GM18861 (cell line): ENCODE results near the gene PTPN7.
"Not testable (repeated sequence)": the region's sequence is repeated elsewhere in the genome, so short reads cannot be mapped to it uniquely, and the experiment has no call there.

Experiments used
- ATAC-seq: cut with Tn5 transposase; IDR thresholded peaks from one replicate; pipeline ENCODE4 v1.9.1; 2021; ENCODE audit not compliant: unreplicated experiment

PTPN7 gene

GRCh38 chr1:202167708-202168415 is 7.5 kb upstream of the PTPN7 start:
- no peak for ATAC-seq

GRCh38 chr1:202167054-202167453 is 6.7 kb upstream of the PTPN7 start:
- ATAC-seq, result not testable (repeated sequence)

- no peak for ATAC-seq
These were observed 5.8 kb upstream of the PTPN7 start for GRCh38 chr1:202165942-202166843.

GRCh38 chr1:202165267-202165941 is 5.0 kb upstream of the PTPN7 start:
- ATAC-seq, result no peak

DNA sequence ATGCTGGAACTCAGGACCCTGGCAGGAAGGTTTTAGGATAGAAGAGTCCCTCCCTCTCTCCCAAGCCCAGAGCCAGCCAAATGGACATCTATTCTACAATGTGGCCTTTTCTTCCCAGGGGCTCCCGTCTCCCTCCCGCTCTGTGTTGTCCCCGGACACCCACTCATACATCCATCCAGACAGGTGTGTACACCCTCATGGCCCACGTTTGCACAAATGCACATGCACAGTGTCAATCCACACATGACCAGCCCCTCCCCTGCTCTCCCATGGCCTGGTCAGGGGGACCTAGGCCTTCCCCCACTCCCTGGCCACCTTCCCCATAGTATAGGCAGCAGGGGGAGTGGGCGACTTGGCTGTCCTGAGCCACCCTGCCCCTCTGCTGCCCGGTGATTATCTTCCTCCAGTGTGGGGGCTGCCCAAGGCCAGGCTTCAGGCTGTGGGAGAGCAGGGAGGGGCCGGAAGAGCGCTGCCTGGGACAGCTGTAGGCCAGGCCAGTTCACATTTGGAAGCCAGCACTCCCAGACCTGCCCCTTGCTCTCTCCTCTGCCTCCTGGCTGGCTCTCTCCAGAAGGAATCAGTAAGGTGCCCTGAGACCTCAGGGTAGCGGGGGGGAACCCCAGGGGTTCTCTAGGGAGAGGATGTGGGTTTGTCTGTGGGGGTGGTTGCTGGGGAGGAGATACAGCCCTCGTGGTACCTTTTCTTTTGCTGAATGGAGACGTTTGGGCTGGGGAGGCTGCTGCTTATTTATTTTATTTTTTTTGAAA is 4.1 kb upstream of the PTPN7 start:
- peak; percentile 53 for ATAC-seq

GRCh38 chr1:202163281-202164270 is 3.2 kb upstream of the PTPN7 start:
- no peak for ATAC-seq

GRCh38 chr1:202162418-202163280 is 2.2 kb upstream of the PTPN7 start:
- ATAC-seq, result no peak

- no peak for ATAC-seq
These were observed 1.6 kb upstream of the PTPN7 start for GRCh38 chr1:202162047-202162417.

- no peak for ATAC-seq
These were observed 997 bp upstream of the PTPN7 start for GRCh38 chr1:202161151-202162046.

DNA sequence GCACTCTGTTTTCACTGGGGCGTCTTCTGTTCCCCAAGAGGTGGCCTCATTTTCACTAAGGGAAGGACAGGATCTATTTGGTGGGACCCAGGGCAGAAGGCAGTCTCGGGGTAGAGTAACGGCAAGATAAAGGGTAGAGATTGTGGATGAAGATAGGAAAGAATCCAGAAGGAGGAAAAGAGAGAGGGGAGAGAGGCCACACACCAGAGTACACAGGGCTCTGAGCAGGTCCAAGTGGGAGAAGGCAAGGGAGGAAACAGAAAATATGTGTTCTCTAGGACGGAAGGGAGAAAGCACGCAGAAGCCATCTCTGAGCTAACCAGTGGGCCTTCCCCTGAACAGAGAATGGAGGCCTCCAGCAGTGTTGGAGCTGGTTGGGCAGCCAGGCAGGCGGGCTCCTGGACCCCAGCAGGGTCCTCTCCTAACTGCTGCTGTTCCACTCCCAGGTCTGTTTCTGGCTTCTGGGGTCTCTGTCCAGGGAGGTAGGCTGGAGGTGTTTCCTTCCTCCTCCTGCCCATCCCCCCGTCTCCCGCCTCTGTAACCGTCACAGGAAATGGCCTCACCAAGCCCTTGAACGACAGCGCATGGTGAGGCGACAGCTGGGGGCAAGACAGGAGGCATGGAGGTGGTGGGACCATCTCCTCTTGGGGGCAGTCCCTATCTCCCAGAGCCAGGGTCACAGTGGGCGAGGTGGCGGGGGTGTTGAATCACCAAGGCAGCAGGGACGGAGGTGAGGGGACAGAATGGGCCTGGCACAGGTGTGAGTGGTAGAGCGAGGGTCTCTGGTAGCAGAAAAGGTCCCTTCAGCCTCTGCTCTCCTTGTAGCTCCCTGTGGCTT is 649 bp downstream of the PTPN7 start:
- no peak for ATAC-seq

DNA sequence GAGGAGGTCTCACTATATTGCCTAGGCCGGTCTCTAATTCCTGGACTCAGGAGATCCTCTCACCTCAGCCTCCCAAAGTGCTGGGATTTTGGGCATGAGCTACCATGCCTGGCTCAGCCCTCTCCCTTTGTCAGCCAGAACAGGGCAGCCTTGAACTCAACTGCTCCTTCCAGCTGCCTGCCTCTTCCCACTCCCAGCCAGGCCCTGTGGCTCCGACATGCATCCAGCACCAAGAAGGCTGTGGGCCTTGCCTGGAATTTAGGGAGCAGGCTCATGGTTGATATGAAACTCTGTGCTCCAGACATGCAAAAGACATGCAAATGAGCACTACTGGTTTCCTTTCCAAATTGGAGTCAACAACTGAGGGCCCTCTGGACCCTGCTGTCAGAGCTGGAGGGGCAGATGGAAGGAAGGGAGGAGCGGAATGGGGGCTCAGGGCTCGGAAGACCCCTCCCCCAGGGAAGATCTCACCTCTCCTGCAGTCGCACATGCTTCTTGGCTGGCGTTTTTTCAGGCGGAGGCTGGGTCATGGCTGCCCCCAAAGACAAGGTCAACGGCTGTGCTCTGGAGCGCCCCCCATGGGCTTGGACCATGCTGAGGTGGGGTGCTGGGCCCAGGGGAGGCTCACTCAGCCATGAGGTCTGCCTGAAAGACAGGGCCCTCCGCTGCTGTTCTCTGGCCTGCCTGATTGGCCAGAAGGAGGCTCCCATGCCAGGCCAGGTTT is 1.4 kb downstream of the PTPN7 start:
- no peak for ATAC-seq

- no peak for ATAC-seq
These were observed 2.5 kb downstream of the PTPN7 start for GRCh38 chr1:202157945-202158344.

DNA sequence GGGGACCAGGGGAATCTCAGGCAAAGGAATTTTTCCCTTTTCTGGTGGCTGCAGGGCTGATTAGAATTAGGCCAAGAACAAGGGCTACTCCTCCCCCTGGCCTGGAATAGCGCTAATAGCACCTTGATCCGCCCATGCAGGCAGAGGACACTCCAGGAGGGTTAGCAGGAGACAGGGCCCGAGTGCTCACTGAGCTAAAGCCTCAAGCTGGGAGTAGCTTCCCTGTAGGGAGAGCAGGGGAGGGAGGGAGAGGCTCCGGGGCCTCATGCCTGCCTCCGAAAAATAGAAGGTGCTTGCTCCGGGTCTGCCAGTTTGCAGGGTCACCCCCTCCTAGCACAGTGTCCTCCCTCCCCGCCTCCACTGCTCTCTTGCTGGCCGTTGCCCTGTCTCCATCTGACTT is 3.8 kb downstream of the PTPN7 start:
- no peak for ATAC-seq

DNA sequence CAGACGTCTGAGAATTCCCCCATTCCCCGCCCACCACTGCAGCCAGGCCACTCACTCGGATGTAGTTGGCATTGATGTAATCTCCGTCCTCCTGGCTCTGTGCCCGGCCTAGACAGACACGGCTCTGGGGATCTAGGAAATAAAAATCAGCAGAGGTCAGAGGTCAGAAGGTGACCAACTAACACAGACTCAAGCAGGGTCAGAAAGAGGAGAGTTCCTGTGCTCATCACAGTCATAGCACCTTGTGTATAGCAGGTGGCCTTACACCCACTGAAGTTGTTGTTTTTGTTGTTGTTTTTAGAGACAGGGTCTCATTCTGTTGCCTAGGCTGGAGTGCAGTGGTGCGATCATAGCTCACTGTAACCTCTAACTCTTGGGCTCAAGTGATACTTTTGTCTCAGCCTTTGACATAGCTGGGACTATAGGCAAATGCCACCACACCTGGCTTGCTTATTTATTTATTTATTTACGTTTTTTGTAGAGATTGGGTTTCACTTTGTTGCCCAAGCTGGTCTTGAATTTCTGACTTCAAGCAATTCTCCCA is 4.9 kb downstream of the PTPN7 start:
- ATAC-seq, result no peak

DNA sequence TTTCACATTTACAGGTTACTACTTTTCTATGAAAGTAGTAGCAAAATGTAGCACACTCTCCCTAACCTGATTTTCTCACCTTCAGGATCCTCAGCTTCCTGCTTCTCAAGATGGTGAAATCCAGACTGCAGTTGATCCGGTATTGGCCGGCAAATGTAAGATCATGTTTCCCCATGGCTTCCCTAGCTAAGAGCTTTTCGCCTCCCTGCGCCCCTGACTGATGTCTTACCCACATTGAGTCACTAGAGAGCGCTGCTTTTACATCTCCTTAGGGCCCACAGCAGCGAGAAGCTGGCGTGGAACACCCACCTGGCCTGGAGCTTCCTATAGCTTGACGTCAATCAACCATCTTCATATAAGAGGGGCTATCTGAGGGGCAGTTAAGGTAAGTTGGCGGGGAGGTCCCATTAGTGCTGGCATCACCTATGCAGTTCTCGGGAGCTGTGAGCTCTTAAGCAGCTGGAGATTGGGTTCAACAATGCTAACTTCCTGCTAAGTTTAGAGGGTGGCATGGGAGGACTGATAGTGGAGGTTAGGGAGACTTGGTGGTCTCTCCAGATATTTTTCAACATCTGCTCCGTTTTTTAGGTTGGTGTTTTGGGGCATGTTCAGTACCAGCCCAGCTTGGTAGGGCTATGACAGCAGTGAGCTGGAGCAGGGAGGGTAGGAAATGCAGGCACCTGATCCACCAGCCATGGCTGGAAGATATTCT is 5.5 kb downstream of the PTPN7 start:
- no peak for ATAC-seq
